GM19463 (cell line): ENCODE measurements around the gene GNMT.

ENCODE experiments used
- ATAC-seq: cut with Tn5 transposase; IDR thresholded peaks from one replicate; pipeline ENCODE4 v1.9.1; 2021; ENCODE audit warnings: mild to moderate bottlenecking, moderate library complexity; ENCODE audit not compliant: unreplicated experiment

The GNMT gene

GRCh38 chr6:43009124-43009523 is 48.6 kb downstream of the GNMT start:
- ATAC-seq, result no peak

GRCh38 chr6:43011207-43011606 is 50.7 kb downstream of the GNMT start:
- ATAC-seq, result no peak

- no peak for ATAC-seq
These were observed 51.8 kb downstream of the GNMT start for GRCh38 chr6:43012364-43012763.

- no peak for ATAC-seq
These were observed 52.7 kb downstream of the GNMT start for GRCh38 chr6:43013097-43013842.
